Measurements from ENCODE around the gene CMKLR1.

CMKLR1 gene

DNA sequence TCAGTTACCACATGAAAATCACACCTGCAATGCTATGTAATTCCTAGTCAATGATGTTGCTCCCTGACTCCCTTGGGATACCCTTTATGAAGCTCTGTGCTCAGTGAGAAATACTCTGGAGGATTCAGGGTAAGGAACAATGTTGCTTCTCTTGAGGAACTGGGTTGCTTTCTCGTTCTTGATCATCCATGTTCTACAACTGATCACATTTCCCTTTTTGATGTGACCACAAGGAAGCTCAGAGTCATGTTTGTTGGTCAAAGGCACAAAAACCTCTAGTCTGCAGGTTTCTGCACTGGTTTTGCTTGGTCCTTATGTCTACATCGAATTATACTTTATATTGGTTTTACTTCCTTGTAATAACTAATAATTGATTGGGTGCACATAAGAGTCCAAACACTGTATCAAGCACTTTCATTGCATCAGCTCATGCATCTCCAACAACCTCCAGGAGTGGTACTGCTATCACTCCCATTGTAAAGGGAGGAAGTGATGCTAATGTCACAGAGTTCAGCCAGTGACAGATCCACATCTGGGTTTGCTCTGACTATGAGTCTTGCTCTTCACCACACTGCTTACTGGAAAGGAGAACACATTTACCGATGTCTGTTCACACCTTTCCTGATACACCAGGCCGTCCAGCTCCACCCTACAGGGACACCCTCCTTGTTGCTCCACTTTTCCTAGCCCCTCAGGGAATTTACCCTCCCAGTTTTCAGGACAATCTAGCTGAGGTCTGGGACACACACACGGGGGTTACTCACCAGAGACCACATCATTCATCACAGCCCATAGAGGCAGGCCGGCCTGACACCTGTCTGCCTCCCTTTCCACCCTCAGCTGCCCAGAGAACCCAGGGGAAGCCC lies 41.0 kb downstream of the CMKLR1 start:
- no peak for DNase-seq

DNA sequence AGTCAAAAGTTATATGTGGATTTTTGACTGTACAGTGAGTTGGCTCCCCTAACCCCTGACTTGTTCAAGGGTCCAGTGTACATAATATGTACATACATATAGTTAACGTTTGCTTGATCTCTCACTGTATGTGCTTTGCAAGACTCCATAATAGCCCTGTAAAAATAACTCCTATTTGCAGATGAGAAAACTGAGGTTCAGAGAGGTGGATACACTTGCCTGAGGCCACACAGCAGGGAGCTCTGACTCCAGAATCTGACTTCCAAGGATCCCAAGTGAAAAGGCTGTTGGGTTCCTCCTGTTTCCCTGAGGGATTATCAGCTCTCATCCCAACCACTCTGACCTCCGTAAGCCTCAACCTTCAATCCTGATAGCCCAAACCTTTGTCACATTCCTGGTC lies 41.7 kb downstream of the CMKLR1 start:
- DNase-seq = no peak

DNA sequence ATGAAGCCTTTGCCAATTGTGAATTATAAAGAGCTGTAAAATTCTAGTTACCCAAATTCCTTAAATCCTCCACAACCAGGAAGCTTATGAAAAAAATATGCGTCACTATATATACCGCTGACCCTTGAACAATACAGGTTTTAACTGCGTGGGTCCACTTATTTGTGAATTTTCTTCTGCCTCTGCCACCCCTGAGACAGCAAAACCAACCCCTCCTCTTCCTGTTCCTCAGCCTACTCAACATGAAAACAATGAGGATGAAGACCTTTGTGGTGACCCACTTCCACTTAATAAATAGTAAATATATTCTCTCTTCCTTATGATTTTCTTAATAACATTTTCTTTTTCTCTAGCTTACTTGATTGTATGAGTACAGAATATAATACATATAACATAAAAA lies 42.2 kb downstream of the CMKLR1 start:
- no peak for DNase-seq

DNA sequence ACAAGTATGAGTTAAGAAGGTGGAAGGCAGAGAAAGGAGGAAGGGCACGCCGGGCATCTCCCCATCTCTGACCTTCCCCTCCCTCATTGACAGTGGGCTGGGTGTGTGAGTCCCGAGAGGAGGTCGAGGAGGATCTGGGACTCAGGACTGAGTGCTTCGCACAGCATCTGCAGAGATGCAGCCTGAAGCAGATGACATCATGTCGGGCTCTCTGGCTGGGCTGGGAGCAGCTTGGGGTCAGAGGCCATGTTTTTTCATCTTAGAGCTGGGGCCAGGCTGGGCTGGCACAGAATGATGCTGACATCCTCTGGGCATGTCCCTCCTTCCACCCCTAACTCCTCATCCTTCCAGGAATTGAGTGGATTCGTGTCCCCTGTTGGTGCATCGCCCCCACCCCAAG lies 43.5 kb downstream of the CMKLR1 start:
- DNase-seq = no peak

DNA sequence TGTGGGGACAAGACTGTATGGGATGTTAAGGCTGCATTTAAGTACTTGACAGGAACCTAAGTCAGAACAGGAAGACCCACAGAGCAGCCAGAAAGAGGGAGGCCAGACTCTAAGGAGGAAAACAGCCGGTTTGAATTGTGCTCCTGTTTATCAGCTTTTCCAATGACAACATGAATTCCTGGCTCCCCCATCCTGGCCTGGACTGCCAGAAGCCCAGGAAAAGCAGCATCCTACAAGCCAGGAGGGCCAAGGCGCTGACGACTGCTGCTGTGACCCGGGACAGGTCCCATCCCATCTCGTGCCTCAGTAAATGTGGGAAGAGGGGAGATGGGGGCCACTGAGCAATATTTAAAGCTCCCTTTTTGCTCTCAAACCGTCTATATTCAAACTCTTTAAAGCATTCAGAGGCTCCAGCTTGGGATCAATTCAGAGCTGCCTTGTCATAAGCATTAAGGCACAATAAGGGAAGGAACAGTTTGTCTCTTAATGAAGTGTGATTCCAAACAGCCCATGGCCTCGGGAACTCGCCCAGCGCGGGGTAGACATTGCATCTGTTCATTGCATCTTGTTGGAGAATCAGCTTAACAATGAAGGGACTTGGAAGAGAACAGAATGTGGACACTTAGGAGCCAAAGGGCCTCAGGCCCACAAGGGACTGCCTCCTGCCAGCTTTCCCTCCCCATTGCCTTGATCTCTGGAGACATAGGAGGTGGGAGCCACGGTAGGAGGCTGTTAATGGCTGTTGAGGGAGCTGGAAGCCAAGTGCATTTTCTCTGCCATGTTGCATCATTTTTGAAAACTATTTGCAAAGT lies 49.6 kb downstream of the CMKLR1 start:
- DNase-seq = no peak

DNA sequence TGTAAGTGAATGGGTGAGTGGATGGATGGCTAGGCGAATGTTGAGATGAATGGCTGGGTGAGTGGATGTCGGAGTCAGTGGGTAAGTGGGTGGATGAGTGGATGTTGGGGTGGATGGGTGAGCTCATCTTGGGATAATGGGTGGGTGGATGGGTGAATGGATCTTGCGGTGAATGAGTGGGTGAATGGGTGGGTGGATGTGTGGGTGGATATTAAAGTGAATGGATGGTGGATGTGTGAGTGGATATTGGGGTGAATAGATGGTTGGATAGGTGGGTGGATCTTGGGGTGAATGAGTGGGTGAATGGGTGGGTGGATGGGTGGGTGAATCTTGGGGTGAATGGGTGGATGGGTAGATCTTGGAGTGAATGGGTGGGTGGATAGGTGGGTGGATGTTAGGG lies 51.9 kb downstream of the CMKLR1 start:
- no peak for DNase-seq

DNA sequence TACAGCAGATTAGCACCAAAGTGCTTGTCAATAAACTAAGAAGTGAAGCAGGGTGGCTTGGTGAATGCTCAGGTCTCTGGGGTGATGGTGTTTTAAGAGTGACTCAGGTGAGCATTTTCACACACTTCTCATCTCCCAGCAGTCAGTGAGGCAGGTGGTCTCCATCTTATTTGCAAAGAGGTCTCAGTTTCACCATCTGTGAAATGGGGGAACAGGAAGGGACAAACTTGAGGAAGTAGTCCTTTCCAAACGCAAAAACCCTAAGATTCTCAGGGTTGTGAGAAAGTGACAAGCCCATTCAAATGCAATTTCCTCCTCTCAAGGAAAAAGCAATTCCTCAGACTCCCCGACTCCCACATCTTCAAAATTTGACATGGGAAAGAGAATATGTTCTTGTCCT lies 54.1 kb downstream of the CMKLR1 start:
- no peak for DNase-seq

DNA sequence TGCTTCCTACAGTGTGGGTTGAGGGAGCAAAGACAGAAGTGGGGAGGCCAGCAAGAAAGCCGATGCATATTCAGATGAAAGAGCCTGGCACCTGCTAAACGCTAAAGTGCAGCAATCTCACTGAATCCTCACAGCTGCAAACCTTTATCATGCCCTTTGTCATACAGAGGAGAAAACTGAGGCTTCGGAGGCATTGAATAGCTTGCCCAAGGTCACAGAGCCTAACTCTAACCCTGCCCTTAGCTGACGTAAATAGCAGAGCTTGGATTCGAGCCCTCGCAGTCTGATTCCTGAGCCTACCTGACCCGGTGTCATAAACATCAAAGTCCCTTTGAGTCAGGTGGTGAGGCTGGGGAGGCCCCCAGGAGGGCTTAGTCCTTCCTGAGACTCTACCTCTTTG lies 54.9 kb downstream of the CMKLR1 start:
- no peak for DNase-seq

DNA sequence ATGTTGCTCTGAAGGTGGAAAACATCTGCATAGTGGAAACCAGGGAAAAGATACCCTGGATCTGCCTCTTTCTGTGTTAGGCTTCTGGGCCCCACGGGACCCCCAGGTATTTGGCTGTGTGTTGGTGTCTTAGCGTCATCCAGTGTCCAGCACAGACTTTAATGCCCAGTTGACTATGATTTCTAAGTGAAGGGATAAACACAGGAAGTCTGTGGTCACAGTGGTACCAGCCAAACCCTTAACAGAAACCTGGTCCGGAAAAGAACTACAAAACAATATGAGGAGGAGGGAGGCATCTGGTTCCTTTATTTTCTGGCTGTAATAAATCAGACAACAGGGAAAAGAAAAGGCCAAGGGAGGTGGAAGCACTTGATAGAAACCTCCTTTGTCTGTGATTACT lies 56.4 kb downstream of the CMKLR1 start:
- no peak for DNase-seq

DNA sequence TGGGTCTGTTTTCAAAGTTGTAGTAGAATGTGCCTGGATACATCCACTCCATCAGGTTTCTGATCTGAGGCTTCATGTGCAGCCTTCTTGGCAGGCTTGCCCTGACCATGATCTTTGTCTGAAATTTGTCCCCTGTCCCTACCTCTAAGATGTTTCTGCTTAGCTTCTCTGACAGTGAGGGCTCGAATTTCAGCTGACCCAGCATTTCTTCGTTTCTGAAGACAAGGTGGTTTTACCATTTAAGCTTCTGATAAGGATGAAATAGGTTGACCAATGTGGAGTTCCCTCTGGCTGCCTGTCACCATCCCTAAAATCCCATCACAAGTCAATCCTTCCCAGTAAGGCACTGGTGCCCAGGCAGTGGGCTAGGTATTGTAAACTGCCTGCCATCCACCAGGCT lies 57.0 kb downstream of the CMKLR1 start:
- DNase-seq = no peak

DNA sequence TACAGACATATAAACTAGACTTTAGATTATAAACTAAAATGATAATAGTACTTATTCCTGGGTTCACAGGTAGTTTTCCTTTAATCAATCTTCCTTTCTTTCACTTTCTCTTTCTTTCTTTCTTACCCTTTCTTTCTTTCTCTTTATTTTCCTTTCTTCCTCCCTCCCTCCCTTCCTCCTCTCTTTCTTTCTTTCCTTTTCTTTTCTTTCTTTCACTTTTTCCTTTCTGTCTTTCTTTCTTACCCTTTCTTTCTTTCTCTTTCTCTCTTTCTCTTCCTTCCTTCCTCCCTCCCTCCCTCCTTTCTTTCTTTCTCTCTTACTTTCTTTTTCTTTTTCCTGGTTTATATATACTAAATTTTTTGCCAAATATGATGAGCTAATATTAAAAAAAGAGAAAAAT lies 61.5 kb downstream of the CMKLR1 start:
- DNase-seq = no peak

DNA sequence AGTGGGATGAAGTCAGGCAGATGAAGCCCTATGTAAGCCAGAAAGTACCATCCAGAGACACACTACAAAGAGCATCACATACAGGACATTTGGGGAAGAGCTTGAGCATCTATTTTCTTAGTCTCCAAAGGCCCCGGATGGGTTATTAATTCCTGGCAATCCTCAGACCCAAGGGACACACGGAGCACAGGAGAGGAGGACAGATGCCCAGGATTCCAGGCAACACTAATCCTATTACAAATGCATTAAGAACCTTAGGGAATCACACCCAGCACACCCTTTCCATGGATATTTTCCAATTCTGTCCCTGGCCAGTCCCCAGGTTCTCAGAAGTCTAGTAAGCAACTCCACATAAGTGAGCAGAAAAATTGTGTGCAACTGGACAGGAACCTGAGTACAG lies 65.9 kb downstream of the CMKLR1 start:
- DNase-seq = no peak

DNA sequence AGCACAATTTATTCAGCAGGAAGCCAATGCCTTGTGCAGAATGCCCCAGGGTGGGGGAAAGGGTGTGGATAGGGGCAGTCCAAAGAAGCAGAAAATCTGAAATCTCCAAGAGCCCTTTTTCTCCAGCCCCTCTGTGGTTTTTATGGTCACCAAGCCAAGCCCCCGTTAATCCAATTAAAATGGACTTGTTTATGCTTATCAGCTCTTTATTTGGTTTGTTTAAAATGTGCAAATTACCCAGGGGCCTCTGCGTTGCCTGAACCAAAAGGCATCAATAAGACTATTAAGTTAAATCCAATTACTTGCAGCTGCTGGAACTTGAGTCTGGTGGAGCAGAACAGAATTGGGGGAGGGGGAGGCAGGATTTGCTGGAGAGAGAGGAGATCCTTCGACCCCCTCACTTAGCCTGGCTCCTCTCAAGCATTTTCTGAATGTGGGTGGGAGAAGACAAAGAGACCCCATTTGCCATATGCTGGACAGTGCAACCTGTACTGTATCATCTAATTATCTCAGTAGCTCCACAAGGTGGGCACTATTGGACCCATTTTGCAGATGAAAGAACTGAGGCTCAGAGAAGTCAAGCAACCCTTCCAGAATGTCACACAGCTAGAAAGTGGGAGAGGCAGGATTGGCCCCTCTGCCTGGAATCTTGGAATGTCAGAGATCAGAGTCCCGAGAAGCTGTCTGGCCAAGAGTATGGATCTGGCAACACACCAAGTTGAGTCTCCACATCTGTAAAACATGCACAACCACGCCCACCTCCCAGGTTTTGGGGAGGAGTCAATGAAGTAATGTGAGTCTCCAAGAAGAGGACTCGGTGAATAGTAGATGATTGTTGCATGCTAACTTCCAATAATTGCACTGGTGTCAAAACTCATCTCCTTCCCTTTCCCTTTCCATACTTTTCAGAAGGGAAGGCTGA lies 66.9 kb downstream of the CMKLR1 start:
- no peak for DNase-seq

DNA sequence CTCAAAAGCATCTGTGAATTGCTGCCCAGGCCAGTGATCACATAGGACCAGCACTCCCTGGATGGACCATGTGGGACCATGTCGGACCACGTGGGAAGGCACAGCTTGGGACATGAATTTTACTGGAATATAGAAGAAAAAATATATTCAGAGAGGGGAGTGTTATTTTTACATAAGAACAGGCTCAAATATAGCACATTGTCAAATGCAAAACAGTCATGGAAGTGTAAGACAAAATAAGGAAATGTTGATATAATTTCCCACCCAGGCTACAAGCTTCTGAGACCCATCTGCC lies 68.3 kb downstream of the CMKLR1 start:
- no peak for DNase-seq

DNA sequence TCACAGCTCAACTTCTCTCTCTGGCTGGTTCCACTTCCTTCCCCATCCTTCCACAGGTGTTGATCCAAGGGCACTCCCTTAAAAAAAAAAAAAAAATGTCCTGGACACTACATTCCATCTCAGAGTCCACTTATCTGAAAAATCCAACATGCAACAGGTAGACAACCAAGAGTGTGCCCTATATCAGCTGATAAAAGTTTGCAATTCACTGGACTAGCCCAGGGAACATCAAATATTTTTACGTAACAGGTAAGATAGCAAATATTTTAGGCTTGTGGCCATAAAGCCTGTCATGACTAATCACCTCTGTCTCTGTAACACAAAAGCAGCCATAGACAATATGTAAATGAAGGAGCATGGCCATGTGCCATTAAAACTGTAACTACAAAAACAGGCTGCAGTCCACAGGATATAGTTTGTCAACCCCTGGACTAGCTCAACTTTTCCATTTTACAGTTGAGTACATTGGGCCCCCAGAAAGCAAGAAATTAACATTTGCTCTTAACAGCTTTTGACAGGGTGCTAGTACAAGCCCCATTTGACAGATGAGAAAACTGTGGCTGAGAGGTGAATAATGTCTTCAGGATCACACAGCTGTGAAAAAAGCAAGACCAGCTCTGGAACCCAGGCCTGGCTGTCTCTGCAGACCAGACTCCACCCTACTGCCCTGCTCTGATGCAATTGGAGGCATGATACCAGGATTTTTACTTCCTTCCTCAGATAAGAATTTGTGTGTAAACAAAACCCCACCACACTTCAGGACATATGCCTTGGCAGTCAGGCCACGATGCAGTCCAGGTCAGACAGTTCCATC lies 68.9 kb downstream of the CMKLR1 start:
- DNase-seq = no peak

DNA sequence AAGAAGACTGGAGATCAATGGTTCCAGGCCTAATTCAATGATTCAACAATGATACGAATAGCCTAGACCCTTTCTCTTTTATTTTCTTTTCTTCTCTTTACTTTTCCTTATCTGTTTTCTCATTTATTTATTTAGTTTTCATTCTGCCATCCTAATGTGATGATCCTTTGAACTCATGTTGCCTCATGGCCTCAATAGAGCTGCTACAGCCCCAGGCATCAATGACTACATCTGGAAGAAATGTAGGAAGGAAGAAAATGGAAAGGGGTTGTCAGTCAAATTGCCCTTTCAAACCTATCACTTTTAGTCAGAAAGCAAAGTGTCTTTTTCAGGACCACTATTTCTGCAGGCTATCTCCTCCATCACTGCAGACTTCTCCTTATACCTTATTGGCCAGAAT lies 69.9 kb downstream of the CMKLR1 start:
- DNase-seq = no peak

DNA sequence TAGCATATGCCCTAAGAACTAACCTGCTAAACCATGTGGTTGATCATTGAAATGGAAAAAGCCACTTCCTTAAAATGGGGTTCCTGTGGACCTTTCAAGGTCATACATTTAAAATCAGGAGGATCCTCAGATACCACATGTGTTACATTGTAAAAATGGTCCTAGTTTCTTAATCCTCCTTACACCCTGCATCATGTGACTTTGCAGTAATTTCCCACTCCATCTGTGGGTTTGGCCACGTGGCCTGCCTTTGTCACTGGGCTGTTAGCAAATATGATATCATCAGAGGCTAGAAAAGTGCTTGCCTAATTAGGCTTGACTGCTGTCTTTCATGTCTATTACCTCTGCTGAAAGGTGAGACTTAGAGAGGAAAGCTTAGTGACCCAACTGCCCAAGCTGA lies 70.7 kb downstream of the CMKLR1 start:
- DNase-seq = no peak

DNA sequence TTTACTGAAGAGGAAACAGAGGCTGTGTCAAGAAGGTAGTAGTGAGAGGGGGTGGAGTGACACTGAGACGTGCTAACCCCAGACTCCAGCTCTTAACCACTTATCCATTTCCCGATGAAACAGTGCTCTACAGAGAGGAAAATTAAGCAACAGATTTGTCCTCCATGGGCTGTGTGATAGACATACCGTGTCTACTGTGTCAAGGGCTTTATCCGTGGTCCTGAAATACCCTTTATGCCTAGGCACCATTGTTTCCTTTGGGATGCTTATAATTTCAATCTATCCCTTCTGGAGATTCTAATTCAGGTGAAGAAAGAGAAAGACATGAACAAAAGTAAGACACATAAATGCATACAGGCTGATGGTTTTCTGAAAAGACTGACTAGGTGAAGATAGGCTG lies 71.7 kb downstream of the CMKLR1 start:
- no peak for DNase-seq

DNA sequence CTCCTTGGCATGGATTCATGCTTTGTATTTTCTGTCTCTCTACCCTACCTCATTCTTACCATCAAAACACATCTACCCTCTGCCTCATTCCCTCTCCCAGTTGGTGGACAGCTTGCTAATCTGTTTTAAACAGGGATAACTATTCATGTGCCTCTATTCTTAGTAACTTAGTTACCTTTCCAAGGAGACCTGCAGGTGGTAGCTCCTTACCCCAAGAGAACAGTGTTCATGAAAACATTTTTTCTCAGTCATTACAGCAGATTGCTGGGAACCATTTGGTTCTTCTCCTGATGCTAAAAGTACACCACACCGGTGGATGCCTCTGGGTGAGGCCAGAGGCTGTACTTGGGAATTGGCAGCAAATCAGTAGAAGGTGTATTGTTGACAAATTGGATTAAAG lies 73.0 kb downstream of the CMKLR1 start:
- DNase-seq = no peak

DNA sequence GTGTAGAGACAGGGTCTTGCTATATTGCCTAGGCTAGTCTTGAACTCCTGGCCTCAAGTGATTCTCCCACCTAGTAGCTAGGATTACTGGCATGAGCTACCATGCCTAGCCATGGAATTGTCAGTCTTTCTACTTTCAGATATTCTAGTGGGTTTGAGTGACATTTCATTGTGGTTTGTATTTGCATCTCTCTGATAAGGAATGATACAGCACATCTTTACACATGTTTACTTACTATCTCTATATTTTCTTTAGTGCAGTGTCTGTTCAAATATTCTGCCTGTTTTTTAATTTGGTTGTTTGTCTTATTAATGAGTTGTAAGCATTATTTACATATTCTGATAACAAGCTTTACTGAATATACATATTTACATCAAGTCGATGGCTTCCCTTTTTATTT lies 73.6 kb downstream of the CMKLR1 start:
- DNase-seq = no peak

DNA sequence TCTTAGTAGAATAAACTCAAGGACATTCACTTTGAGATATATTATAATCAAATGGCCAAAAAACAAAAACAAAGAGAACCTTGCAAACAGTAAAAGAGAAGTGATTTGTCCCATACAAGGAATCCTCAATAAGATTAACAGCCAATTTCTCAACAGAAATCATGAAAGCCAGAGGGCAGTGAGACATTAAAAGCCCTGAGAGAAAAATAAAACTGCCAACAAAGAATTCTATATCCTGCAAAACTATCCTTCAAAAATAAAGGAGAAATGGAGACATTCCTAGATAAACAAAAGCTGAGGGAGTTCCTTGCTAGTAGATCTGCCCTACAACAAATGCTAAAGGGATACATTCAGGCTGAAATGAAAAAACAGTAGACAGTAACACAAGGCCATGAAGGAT lies 78.1 kb downstream of the CMKLR1 start:
- DNase-seq = no peak

DNA sequence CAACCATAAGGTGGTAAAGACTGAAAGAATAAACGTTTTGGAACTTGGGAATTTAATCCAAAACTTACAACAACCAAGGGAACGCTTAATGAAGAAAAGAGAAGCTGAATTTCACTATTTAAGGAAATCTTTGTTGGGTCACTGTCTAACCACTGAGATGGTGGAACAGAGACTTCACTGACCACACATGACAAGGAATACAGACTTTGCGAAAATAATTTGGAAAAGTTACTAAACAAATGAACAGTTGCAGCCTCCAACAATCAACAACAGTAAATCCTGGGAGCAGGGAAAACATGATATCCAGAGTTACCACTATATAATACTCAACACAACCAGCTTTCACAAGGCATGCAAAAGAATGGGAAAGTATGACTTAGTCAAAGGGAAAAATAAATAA lies 79.1 kb downstream of the CMKLR1 start:
- DNase-seq = no peak
